ENCODE measurements around the gene ACSS2. TPM values are rescaled to one million over a fixed set of nuclear protein-coding genes. Genes with fewer than 3 reads are reported as not detected.

The ACSS2 gene
- polyA plus RNA-seq, 2 of the 4 experiments (the other 2 are of a cell fraction), result 22.1 to 24.1 TPM

DNA sequence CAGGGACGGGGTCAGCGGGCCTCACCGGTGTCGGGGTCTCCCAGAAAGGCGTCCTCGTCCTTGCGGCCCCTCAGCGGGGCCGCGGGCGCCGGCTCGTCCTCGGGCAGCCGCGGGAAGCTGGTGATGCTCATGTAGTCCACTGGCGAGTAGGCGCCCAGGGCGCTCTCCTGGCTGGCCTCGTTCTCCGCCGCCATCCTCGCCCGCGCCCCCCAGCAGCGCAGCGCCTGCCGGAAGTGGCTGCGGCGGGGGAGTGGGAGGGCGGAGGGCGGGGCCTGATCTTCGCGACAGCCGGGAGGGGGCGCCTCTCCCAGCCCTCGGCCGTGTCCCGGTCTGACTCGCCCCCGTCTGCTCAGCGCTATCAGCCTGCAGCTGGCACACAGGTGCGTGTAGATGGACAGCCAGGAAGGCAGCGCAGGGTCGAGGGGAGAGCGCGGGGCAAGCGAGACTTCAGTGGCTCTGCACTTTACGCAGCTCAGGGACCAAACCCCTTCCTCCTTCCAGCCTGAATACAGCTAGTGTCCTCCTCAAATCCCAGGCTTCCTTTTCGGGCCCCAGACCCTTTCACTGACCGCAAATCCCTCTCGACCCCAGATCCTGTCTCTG lies 3.7 kb upstream of the ACSS2 start, which contains the start of gene GGT7:
TSS of gene GGT7 (minus strand) at position 235 of the 603 bp plus-strand sequence. CDS start at position 194, 41 bp downstream.
- peak; percentile 72 to 86 for DNase-seq (ENCODE audit: low read depth in 1 of 2, low spot score in 1 of 2)
- Histone ChIP-seq H3K27ac (peak within 1 kb of the TSS; percentile 79 to 90), H3K4me1 (peaks cover 19% of the 10 kb centered on the region), H3K9me3 (no peaks in the 10 kb centered on the region), H3K4me2 (peak within 1 kb of the TSS; percentile 91), H3K4me3 (peak within 1 kb of the TSS; percentile 75)
- FAIRE-seq, result no peak
- CTCF ChIA-PET, result interaction anchor here (0.6 to 7.8 kb wide), 33 partner anchors 8 to 522 kb away, joined by 3 to 207 read pairs (median 5); partner anchors contain the start of genes GSS, MYH7B and TRPC4AP
- WGBS (ENCODE audit: missing lambda C conversion rate), result 3% methylated on average over 30 of the region's 52 CpGs
- ATAC-seq, result peak; percentile 66 to 80
- POLR2A ChIA-PET, result no interaction called here
- TF ChIP-seq NFE2L2 (conservative IDR thresholded peaks at IDR 0.05; ENCODE audit: low read length), result no peak
- TF ChIP-seq, protein P1, sequence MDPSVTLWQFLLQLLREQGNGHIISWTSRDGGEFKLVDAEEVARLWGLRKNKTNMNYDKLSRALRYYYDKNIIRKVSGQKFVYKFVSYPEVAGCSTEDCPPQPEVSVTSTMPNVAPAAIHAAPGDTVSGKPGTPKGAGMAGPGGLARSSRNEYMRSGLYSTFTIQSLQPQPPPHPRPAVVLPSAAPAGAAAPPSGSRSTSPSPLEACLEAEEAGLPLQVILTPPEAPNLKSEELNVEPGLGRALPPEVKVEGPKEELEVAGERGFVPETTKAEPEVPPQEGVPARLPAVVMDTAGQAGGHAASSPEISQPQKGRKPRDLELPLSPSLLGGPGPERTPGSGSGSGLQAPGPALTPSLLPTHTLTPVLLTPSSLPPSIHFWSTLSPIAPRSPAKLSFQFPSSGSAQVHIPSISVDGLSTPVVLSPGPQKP (IDR thresholded peaks at IDR 0.05; ENCODE audit: low read depth, low read length), result no peak
- TF ChIP-seq HOXA7 (CRISPR knock-in tag; IDR thresholded peaks at IDR 0.05), result no peak
- TF ChIP-seq, protein P2, sequence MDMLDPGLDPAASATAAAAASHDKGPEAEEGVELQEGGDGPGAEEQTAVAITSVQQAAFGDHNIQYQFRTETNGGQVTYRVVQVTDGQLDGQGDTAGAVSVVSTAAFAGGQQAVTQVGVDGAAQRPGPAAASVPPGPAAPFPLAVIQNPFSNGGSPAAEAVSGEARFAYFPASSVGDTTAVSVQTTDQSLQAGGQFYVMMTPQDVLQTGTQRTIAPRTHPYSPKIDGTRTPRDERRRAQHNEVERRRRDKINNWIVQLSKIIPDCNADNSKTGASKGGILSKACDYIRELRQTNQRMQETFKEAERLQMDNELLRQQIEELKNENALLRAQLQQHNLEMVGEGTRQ (IDR thresholded peaks at IDR 0.05), result no peak
- TF ChIP-seq, protein P3, sequence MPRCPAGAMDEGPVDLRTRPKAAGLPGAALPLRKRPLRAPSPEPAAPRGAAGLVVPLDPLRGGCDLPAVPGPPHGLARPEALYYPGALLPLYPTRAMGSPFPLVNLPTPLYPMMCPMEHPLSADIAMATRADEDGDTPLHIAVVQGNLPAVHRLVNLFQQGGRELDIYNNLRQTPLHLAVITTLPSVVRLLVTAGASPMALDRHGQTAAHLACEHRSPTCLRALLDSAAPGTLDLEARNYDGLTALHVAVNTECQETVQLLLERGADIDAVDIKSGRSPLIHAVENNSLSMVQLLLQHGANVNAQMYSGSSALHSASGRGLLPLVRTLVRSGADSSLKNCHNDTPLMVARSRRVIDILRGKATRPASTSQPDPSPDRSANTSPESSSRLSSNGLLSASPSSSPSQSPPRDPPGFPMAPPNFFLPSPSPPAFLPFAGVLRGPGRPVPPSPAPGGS (IDR thresholded peaks at IDR 0.05), result no peak
- TF ChIP-seq GATA3 (IDR thresholded peaks at IDR 0.05; ENCODE audit: borderline replicate concordance), result no peak
- TF ChIP-seq, protein P4, sequence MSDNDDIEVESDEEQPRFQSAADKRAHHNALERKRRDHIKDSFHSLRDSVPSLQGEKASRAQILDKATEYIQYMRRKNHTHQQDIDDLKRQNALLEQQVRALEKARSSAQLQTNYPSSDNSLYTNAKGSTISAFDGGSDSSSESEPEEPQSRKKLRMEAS (IDR thresholded peaks at IDR 0.05), result peak; percentile 83
- TF ChIP-seq EHF (CRISPR knock-in tag; IDR thresholded peaks at IDR 0.05), result no peak
- TF ChIP-seq ZC3H11A (IDR thresholded peaks at IDR 0.05), result no peak
- no peak for TF ChIP-seq FOSB (CRISPR knock-in tag; IDR thresholded peaks at IDR 0.05)
- no peak for TF ChIP-seq CEBPB (IDR thresholded peaks at IDR 0.05)
- TF ChIP-seq SMC3 (IDR thresholded peaks at IDR 0.05), result peak; percentile 65
- TF ChIP-seq, protein P5, sequence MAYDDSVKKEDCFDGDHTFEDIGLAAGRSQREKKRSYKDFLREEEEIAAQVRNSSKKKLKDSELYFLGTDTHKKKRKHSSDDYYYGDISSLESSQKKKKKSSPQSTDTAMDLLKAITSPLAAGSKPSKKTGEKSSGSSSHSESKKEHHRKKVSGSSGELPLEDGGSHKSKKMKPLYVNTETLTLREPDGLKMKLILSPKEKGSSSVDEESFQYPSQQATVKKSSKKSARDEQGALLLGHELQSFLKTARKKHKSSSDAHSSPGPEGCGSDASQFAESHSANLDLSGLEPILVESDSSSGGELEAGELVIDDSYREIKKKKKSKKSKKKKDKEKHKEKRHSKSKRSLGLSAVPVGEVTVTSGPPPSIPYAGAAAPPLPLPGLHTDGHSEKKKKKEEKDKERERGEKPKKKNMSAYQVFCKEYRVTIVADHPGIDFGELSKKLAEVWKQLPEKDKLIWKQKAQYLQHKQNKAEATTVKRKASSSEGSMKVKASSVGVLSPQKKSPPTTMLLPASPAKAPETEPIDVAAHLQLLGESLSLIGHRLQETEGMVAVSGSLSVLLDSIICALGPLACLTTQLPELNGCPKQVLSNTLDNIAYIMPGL (CRISPR knock-in tag; IDR thresholded peaks at IDR 0.05; ENCODE audit: borderline replicate concordance), result no peak
- TF ChIP-seq, protein P6, sequence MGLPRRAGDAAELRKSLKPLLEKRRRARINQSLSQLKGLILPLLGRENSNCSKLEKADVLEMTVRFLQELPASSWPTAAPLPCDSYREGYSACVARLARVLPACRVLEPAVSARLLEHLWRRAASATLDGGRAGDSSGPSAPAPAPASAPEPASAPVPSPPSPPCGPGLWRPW (IDR thresholded peaks at IDR 0.05), result no peak
- TF ChIP-seq MAZ (IDR thresholded peaks at IDR 0.05; ENCODE audit: borderline replicate concordance, low read depth, low read length), result no peak
- no peak for TF ChIP-seq CBX8 (IDR thresholded peaks at IDR 0.05)
- TF ChIP-seq TP53 (CRISPR knock-in tag; IDR thresholded peaks at IDR 0.05), result no peak
- TF ChIP-seq MYC (IDR thresholded peaks at IDR 0.05; ENCODE audit: borderline replicate concordance, low read length), result no peak
- TF ChIP-seq BHLHE40 (IDR thresholded peaks at IDR 0.05; ENCODE audit: low read depth, low read length), result no peak
- no peak for TF ChIP-seq HOXB5 (CRISPR knock-in tag; IDR thresholded peaks at IDR 0.05)
- no peak for TF ChIP-seq POLR2AphosphoS2 (conservative IDR thresholded peaks at IDR 0.05; ENCODE audit: low read length)
- TF ChIP-seq CBX2 (IDR thresholded peaks at IDR 0.05; ENCODE audit: borderline replicate concordance, low read depth), result no peak
- no peak for TF ChIP-seq RNF2 (IDR thresholded peaks at IDR 0.05; ENCODE audit: borderline replicate concordance, low read depth)
- TF ChIP-seq FOXS1 (CRISPR knock-in tag; IDR thresholded peaks at IDR 0.05), result no peak
- no peak for TF ChIP-seq ZSCAN20 (CRISPR knock-in tag; IDR thresholded peaks at IDR 0.05)
- peak; percentile 54 for TF ChIP-seq POLR2A (IDR thresholded peaks at IDR 0.05; ENCODE audit: low read length)
- TF ChIP-seq TFCP2L1 (CRISPR knock-in tag; IDR thresholded peaks at IDR 0.05), result no peak
- TF ChIP-seq HEYL (CRISPR knock-in tag; IDR thresholded peaks at IDR 0.05), result no peak
- no peak for TF ChIP-seq RARB (CRISPR knock-in tag; IDR thresholded peaks at IDR 0.05)
- TF ChIP-seq, protein P7, sequence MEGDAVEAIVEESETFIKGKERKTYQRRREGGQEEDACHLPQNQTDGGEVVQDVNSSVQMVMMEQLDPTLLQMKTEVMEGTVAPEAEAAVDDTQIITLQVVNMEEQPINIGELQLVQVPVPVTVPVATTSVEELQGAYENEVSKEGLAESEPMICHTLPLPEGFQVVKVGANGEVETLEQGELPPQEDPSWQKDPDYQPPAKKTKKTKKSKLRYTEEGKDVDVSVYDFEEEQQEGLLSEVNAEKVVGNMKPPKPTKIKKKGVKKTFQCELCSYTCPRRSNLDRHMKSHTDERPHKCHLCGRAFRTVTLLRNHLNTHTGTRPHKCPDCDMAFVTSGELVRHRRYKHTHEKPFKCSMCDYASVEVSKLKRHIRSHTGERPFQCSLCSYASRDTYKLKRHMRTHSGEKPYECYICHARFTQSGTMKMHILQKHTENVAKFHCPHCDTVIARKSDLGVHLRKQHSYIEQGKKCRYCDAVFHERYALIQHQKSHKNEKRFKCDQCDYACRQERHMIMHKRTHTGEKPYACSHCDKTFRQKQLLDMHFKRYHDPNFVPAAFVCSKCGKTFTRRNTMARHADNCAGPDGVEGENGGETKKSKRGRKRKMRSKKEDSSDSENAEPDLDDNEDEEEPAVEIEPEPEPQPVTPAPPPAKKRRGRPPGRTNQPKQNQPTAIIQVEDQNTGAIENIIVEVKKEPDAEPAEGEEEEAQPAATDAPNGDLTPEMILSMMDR (IDR thresholded peaks at IDR 0.05), result peak; percentile 79
- TF ChIP-seq EHMT2 (IDR thresholded peaks at IDR 0.05; ENCODE audit: low read depth), result no peak
- TF ChIP-seq JUN (IDR thresholded peaks at IDR 0.05), result peak in 1 of 2 experiments; percentile 60; a peak in 2 of 5 replicates
- no peak for TF ChIP-seq RFX5 (IDR thresholded peaks at IDR 0.05)
- no peak for TF ChIP-seq CHD2 (IDR thresholded peaks at IDR 0.05; ENCODE audit: low read length, partially characterized antibody)
- TF ChIP-seq ZNF302 (CRISPR knock-in tag; IDR thresholded peaks at IDR 0.05), result no peak
- peak; percentile 65; the same call in 1 of the 2 replicates for TF ChIP-seq PHF8 (IDR thresholded peaks at IDR 0.05; ENCODE audit: borderline replicate concordance, low read depth)
